DND-41 (cell line): ENCODE results near the gene HPS1.
A peak's percentile ranks its signal among the peaks of the same experiment; 100 is the strongest.

Experiments
- ATAC-seq: fragments of 200-7000 bp; cut with Tn5 transposase; 3 replicates; pipeline ENCODE4 v1.9.1; 2021; ENCODE audit warnings: low read depth; ENCODE audit not compliant: insufficient read depth
- DNase-seq: peaks from one replicate; pipeline ENCODE4 v3.0.0-alpha.2; 2020
- H2AFZ ChIP-seq: 2 replicates; pipeline ENCODE4 v1.6.0; 2012; ENCODE audit warnings: low read depth, low read length
- H3K27ac ChIP-seq: 2 replicates; pipeline ENCODE4 v1.5.1; 2012; ENCODE audit warnings: low read length, inconsistent platforms
- H3K27me3 ChIP-seq: fragments of 200-600 bp; sonication (generic); 2 replicates; pipeline ENCODE4 v1.6.0; 2012; ENCODE audit warnings: low read length, mild to moderate bottlenecking, inconsistent platforms; ENCODE audit not compliant: insufficient read depth, poor library complexity
- H3K36me3 ChIP-seq: 2 replicates; pipeline ENCODE4 v1.5.1; 2012; ENCODE audit warnings: low read length, inconsistent platforms; ENCODE audit not compliant: insufficient read depth
- H3K4me1 ChIP-seq: 2 replicates; pipeline ENCODE4 v1.5.1; 2012; ENCODE audit warnings: mild to moderate bottlenecking, low read length; ENCODE audit not compliant: insufficient read depth
- H3K4me2 ChIP-seq: 2 replicates; pipeline ENCODE4 v1.6.0; 2012; ENCODE audit warnings: mild to moderate bottlenecking, moderate library complexity, low read length, inconsistent platforms; ENCODE audit not compliant: insufficient read depth
- H3K4me3 ChIP-seq, 2 experiments: fragments of 200-600 bp in 1 of 2; shearing (Covaris generic) in 1 of 2; 2 replicates each; pipeline ENCODE4 v1.5.1; 2012 to 2016; ENCODE audit warnings: inconsistent platforms in 2 of 2, low read length in 2 of 2, mild to moderate bottlenecking in 2 of 2, low read depth in 1 of 2, moderate library complexity in 1 of 2
- H3K79me2 ChIP-seq: 2 replicates; pipeline ENCODE4 v1.6.0; 2012; ENCODE audit warnings: low read length, inconsistent platforms; ENCODE audit not compliant: insufficient read depth
- H3K9ac ChIP-seq: 2 replicates; pipeline ENCODE4 v1.6.0; 2012; ENCODE audit warnings: low read depth, mild to moderate bottlenecking, inconsistent platforms, low read length, moderate library complexity
- H3K9me3 ChIP-seq: 2 replicates; pipeline ENCODE4 v1.5.1; 2012; ENCODE audit warnings: low read length, moderate library complexity, mild to moderate bottlenecking, inconsistent platforms; ENCODE audit not compliant: insufficient read depth, severe bottlenecking
- H4K20me1 ChIP-seq: 2 replicates; pipeline ENCODE4 v1.6.0; 2012; ENCODE audit warnings: low read length; ENCODE audit not compliant: insufficient read depth
- EZH2 ChIP-seq: IDR thresholded peaks from 3 replicates; pipeline ENCODE4 v1.6.1; 2012; ENCODE audit warnings: borderline replicate concordance, low read depth, mild to moderate bottlenecking, moderate library complexity, low read length, inconsistent platforms; ENCODE audit not compliant: severe bottlenecking
- TF ChIP-seq, protein P1 (sequence below): IDR thresholded peaks from 2 replicates; pipeline ENCODE4 v1.5.1; 2012; ENCODE audit warnings: borderline replicate concordance, low read length, moderate library complexity, mild to moderate bottlenecking; ENCODE audit not compliant: poor library complexity, severe bottlenecking; ENCODE audit errors: extremely low read depth

The HPS1 gene

DNA sequence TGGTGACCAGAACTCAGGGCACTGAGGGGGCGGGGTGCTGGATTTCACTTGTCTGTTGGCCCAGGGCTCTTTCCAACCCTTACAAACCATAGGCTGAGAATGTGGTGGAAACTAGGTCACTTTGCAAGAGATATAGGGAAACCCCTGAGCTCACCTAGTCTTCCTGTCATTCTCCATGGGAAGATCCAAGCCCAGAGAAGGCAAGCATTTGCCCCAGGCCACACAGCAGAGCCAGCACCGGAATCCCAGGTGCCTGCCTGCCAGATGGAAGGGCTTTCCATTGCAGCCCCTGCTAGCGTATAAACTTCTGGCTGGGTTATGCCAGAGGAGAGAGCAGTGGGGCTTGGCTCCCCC is 32.2 kb downstream of the HPS1 start:
- Histone ChIP-seq H3K4me2 (peak overlapping the region; percentile 65), H3K9ac (peak overlapping the region; percentile 56), H4K20me1 (no peaks in the 10 kb centered on the region; the same call in 1 of the 2 replicates), H3K4me1 (peaks cover 17% of the 10 kb centered on the region), H3K9me3 (no peaks in the 10 kb centered on the region), H3K27ac (peak overlapping the region; percentile 73), H2AFZ (peak overlapping the region; percentile 75), H3K27me3 (no peaks in the 10 kb centered on the region), H3K79me2 (no peaks in the 10 kb centered on the region), H3K36me3 (peaks cover 23% of the 10 kb centered on the region), H3K4me3 (peak overlapping the region; percentile 15 to 59; a peak in 3 of 4 replicates)
- TF ChIP-seq, protein P1, sequence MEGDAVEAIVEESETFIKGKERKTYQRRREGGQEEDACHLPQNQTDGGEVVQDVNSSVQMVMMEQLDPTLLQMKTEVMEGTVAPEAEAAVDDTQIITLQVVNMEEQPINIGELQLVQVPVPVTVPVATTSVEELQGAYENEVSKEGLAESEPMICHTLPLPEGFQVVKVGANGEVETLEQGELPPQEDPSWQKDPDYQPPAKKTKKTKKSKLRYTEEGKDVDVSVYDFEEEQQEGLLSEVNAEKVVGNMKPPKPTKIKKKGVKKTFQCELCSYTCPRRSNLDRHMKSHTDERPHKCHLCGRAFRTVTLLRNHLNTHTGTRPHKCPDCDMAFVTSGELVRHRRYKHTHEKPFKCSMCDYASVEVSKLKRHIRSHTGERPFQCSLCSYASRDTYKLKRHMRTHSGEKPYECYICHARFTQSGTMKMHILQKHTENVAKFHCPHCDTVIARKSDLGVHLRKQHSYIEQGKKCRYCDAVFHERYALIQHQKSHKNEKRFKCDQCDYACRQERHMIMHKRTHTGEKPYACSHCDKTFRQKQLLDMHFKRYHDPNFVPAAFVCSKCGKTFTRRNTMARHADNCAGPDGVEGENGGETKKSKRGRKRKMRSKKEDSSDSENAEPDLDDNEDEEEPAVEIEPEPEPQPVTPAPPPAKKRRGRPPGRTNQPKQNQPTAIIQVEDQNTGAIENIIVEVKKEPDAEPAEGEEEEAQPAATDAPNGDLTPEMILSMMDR, result no peak
- TF ChIP-seq EZH2, result no peak
- no peak for ATAC-seq
- no peak for DNase-seq

DNA sequence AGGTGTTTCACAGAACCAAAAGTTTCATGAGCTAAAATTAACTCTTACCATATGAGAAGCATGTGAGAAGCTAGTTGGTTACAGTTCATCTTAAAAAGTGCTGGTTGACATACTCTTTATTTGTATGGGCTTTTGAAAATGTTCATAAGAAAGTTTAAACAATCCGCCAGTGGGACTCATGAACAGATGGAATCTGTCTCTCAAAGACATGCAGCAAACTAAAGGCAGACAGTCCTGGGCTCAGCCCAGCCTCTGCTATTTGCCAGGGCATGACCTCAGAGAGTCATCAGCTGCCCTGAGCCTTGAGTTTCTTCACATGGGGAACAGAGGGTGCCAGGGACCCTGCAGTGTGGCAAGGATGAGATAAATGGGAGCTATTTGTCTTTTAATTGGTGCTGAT is 35.0 kb downstream of the HPS1 start:
- Histone ChIP-seq H3K79me2 (no peaks in the 10 kb centered on the region), H4K20me1 (no peaks in the 10 kb centered on the region; the same call in 1 of the 2 replicates), H3K36me3 (no peaks in the 10 kb centered on the region), H2AFZ (no peak overlapping the region), H3K9ac (no peak overlapping the region), H3K9me3 (no peaks in the 10 kb centered on the region), H3K27ac (no peak overlapping the region), H3K4me2 (no peak overlapping the region), H3K4me3 (no peak overlapping the region), H3K27me3 (no peaks in the 10 kb centered on the region), H3K4me1 (peaks cover 17% of the 10 kb centered on the region)
- no peak for ATAC-seq
- no peak for TF ChIP-seq EZH2
- TF ChIP-seq, protein P1, result no peak
- DNase-seq, result no peak

DNA sequence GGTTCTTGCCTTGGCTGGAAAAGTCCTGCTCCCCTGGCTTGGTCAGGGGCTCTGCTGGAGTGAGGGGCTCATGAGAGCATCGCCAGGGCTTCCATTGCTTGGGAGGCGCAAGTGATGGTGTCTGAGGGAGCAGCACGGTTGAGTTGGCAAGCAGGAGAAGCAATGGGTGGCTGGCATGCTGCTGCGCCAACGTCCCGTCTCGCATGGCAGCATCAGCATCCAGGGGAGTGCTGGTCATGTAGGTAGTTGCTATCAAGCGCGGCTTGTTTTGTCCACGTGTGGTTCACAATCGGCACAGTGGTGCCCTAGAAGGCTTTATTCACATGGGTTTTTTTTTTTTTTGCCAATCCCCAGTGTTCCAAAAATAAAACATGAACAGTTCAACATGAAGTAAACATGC is 35.6 kb downstream of the HPS1 start:
- TF ChIP-seq, protein P1, result no peak
- TF ChIP-seq EZH2, result no peak
- Histone ChIP-seq H3K4me2 (no peak overlapping the region), H3K9me3 (no peaks in the 10 kb centered on the region), H3K79me2 (no peaks in the 10 kb centered on the region), H2AFZ (no peak overlapping the region), H3K27me3 (no peaks in the 10 kb centered on the region), H3K4me3 (no peak overlapping the region), H3K36me3 (no peaks in the 10 kb centered on the region), H4K20me1 (no peaks in the 10 kb centered on the region; the same call in 1 of the 2 replicates), H3K4me1 (peaks cover 17% of the 10 kb centered on the region), H3K9ac (no peak overlapping the region), H3K27ac (no peak overlapping the region)
- ATAC-seq, result no peak
- no peak for DNase-seq

DNA sequence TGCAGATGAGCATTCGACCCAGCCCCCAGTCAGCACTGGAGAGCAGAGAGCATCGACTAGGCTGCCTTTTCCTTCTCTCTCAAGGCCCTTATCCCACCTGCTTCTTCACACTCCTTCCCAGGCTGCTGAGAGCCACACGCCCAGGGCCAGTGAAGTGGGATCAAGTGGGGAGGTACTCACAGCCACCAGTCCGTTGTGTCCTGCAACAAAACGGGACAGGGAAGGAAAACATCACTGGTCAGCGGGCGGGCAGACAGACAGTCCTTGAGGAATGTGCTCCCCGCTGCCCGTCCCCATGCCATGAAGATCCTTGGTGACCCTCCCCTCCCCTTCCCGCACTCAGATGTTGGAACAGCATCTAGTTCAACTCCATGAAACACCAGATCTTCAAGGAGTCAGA is 36.0 kb downstream of the HPS1 start:
- H3K79me2 ChIP-seq, result no peaks in the 10 kb centered on the region
- peaks cover 17% of the 10 kb centered on the region for H3K4me1 ChIP-seq
- no peaks in the 10 kb centered on the region for H3K27me3 ChIP-seq
- no peak for TF ChIP-seq EZH2
- TF ChIP-seq, protein P1, result no peak
- no peak overlapping the region for H3K27ac ChIP-seq
- DNase-seq (no peak), ATAC-seq (no peak)
- no peak overlapping the region for H3K4me3 ChIP-seq
- no peaks in the 10 kb centered on the region; the same call in 1 of the 2 replicates for H4K20me1 ChIP-seq
- H3K36me3 ChIP-seq, result no peaks in the 10 kb centered on the region
- no peaks in the 10 kb centered on the region for H3K9me3 ChIP-seq
- H3K9ac ChIP-seq, result no peak overlapping the region
- H3K4me2 ChIP-seq, result no peak overlapping the region
- H2AFZ ChIP-seq, result no peak overlapping the region
